ENCODE measurements around the gene KRR1. TPM values are rescaled to one million over a fixed set of nuclear protein-coding genes. Genes with fewer than 3 reads are reported as not detected.

KRR1 gene
- 103 and 161 TPM in 2 replicates for total RNA-seq (2016; rRNA removed; fragmentation: Illumina TruSeq; extraction: Trizol)
- total RNA-seq (2016; cell fraction: cytosol; rRNA removed; fragmentation: Illumina TruSeq; extraction: Trizol; ENCODE audit: low read depth) = 8.5 and 10.4 TPM in 2 replicates
- total RNA-seq (2016; cell fraction: insoluble cytoplasmic fraction; rRNA removed; fragmentation: Illumina TruSeq; extraction: Trizol) = 98.7 and 161 TPM in 2 replicates
- 15.5 and 22.5 TPM in 2 replicates for total RNA-seq (2016; cell fraction: membrane; rRNA removed; fragmentation: Illumina TruSeq; extraction: Trizol)
- total RNA-seq (2016; cell fraction: nucleus; rRNA removed; fragmentation: Illumina TruSeq; extraction: Trizol) = 70.4 and 75.4 TPM in 2 replicates
- polyA plus RNA-seq (2011; rRNA removed) = 12.4 and 19.3 TPM in 2 replicates
- polyA plus RNA-seq (2011; cell fraction: cytosol; rRNA removed) = 6.2 and 9.4 TPM in 2 replicates
- 12.0 and 14.6 TPM in 2 replicates for polyA plus RNA-seq (2011; cell fraction: nucleus; rRNA removed)
- polyA plus RNA-seq (2012) = 27.2 and 40.7 TPM in 2 replicates
- 2.2 and 3.6 TPM in 2 replicates for polyA plus RNA-seq (2016; cell fraction: cytosol; fragmentation: Illumina TruSeq; extraction: Trizol; ENCODE audit: low read depth)
- 112 and 126 TPM in 2 replicates for polyA plus RNA-seq (2016; cell fraction: insoluble cytoplasmic fraction; fragmentation: Illumina TruSeq; extraction: Trizol; ENCODE audit: low read depth)
- 5.4 and 6.5 TPM in 2 replicates for polyA plus RNA-seq (2016; cell fraction: membrane; fragmentation: Illumina TruSeq; extraction: Trizol; ENCODE audit: low read depth)
- polyA plus RNA-seq (2016; cell fraction: nucleus; fragmentation: Illumina TruSeq; extraction: Trizol; ENCODE audit: insufficient read depth, low read depth) = 71.8 and 72.7 TPM in 2 replicates
- 5.2 and 9.7 TPM in 2 replicates for polyA minus RNA-seq (2011; rRNA and poly(A)+ RNA removed; ENCODE audit: low replicate concordance)
- polyA minus RNA-seq (2011; cell fraction: cytosol; rRNA and poly(A)+ RNA removed) = 12.0 and 21.5 TPM in 2 replicates
- polyA minus RNA-seq (2011; cell fraction: nucleus; rRNA and poly(A)+ RNA removed) = 83.9 and 96.6 TPM in 2 replicates
- Bru-seq, nascent RNA = percentile 94 among the genes with signal in this experiment
- BruChase-seq, experiment 1, labeled RNA remaining after a 6-hour chase = percentile 95 among the genes with signal in this experiment
- BruChase-seq, experiment 2, labeled RNA remaining after a 2-hour chase = percentile 94 among the genes with signal in this experiment
- long read RNA-seq, experiment 1, full-length matches to known transcripts = 19 of 40 reads
- long read RNA-seq, experiment 1, partial matches to known transcripts = 18 of 40 reads
- long read RNA-seq, experiment 1, other reads (novel, unspliced or antisense) = 3 of 40 reads
- long read RNA-seq, experiment 2, full-length matches to known transcripts = 18 of 62 reads
- long read RNA-seq, experiment 2, partial matches to known transcripts = 4 of 62 reads
- long read RNA-seq, experiment 2, other reads (novel, unspliced or antisense) = 40 of 62 reads

DNA sequence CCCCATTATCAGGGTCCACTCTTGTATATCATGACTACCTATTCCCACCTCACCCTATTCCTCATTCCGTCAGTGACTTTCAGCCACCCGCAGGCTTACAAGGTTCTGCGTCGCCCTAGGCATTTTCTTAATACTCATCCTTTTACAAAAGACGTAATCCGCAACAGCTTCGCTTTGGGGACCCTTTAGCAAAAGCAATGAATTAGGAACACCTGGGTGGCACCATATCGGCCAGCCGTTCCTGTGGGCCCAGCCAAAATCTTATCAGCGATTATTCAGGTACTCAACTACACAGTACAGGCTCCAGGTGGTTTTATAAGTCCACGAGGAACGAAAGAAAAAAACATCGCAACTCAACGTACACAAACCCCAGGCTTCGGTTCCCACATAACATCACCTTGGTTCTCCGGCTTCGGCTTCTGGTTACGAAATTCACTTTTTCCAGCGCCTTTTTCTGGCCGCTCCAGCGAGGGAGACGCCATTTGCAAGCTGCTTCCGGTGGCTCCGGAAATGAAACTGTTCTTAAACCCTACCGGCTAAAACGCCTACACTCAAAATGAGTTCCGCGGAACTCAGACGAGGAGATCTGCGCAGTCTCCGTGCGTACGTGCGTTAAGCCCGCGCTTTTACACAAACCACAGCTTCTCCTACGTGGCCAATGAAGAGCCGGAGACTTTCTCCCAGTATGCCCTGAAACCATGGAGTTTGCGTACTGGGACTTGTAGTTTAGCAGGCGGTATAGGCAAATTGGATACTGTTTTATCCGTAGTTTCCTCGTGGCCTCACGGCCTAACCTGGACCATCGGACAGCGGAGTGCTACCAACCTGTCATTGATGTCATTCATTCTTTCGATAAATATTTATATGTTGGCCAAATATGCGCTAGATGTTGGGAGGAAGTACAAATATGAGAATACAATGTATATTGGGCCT is at the start of gene KRR1:
Gene KRR1 (minus strand): TSS at position 494 of the 933 bp plus-strand sequence. CDS start 12 bp downstream, at position 482.
- Histone ChIP-seq H3K79me2 (ENCODE audit: insufficient read depth, low read length) (peaks cover 42% of the 10 kb centered on the region), H4K20me1 (ENCODE audit: insufficient read depth, low read length) (no peaks in the 10 kb centered on the region), H3K4me2 (ENCODE audit: low read depth, low read length) (peak within 1 kb of the TSS; percentile 79), H3K27ac (ENCODE audit: extremely low read length, insufficient read depth, low read length) (peak within 1 kb of the TSS; percentile 68), H3K27me3 (ENCODE audit: control insufficient read depth in 1 of 2, insufficient read depth in 2 of 2, low read length in 2 of 2) (no peaks in the 10 kb centered on the region; a peak in 2 of 5 replicates), H3K9ac (ENCODE audit: insufficient read depth, low read depth, low read length) (peak within 1 kb of the TSS; percentile 84), H2AFZ (ENCODE audit: low read length) (peak within 1 kb of the TSS; percentile 98), H3K9me3 (ENCODE audit: low read length) (no peaks in the 10 kb centered on the region), H3K36me3 (replicated peaks in 1 of 2; ENCODE audit: control insufficient read depth in 1 of 2, insufficient read depth in 2 of 2, low read length in 2 of 2) (no peaks in the 10 kb centered on the region; a peak in 3 of 5 replicates), H3K4me1 (ENCODE audit: insufficient read depth, low read length) (peaks cover 36% of the 10 kb centered on the region), H3K4me3 (replicated peaks in 1 of 3; ENCODE audit: insufficient read depth in 1 of 3, low read depth in 2 of 3, low read length in 3 of 3) (peak within 1 kb of the TSS; percentile 80 to 89 (median 88))
- POLR2A ChIA-PET = interaction anchor here (0.8 to 1.8 kb wide), 7 partner anchors 16 to 836 kb away, joined by 3 to 11 read pairs (median 3); partner anchors contain the start of gene BBS10
- intact Hi-C loops (cut with micrococcal nuclease; ENCODE audit: unreplicated experiment) (loop anchor here (1.0 kb wide), 1 partner anchor 520 kb away; the partner anchor contains the start of gene PHLDA1), in situ Hi-C loops (cut with HindIII; ENCODE audit: extremely low pct_ligation_motif_present, low pct_unique_long_range_greater_than_20kb) (loop anchor here (5.0 to 10.0 kb wide), 2 partner anchors 521 to 833 kb away; partner anchors contain the start of genes BBS10 and PHLDA1)
- WGBS (ENCODE audit: low lambda C conversion rate) = 5% methylated on average over 46 of the region's 47 CpGs
- no TSS peak for BruUV-seq (replicated peaks)
- FAIRE-seq = peak; percentile 97
- CTCF ChIA-PET (ENCODE audit: low intra/inter-chr PET ratio, low total read pairs) = no interaction called here
- ATAC-seq = peak; percentile 100
- DNase-seq (ENCODE audit: low spot score) = peak; percentile 98
- TF ChIP-seq, protein P1, sequence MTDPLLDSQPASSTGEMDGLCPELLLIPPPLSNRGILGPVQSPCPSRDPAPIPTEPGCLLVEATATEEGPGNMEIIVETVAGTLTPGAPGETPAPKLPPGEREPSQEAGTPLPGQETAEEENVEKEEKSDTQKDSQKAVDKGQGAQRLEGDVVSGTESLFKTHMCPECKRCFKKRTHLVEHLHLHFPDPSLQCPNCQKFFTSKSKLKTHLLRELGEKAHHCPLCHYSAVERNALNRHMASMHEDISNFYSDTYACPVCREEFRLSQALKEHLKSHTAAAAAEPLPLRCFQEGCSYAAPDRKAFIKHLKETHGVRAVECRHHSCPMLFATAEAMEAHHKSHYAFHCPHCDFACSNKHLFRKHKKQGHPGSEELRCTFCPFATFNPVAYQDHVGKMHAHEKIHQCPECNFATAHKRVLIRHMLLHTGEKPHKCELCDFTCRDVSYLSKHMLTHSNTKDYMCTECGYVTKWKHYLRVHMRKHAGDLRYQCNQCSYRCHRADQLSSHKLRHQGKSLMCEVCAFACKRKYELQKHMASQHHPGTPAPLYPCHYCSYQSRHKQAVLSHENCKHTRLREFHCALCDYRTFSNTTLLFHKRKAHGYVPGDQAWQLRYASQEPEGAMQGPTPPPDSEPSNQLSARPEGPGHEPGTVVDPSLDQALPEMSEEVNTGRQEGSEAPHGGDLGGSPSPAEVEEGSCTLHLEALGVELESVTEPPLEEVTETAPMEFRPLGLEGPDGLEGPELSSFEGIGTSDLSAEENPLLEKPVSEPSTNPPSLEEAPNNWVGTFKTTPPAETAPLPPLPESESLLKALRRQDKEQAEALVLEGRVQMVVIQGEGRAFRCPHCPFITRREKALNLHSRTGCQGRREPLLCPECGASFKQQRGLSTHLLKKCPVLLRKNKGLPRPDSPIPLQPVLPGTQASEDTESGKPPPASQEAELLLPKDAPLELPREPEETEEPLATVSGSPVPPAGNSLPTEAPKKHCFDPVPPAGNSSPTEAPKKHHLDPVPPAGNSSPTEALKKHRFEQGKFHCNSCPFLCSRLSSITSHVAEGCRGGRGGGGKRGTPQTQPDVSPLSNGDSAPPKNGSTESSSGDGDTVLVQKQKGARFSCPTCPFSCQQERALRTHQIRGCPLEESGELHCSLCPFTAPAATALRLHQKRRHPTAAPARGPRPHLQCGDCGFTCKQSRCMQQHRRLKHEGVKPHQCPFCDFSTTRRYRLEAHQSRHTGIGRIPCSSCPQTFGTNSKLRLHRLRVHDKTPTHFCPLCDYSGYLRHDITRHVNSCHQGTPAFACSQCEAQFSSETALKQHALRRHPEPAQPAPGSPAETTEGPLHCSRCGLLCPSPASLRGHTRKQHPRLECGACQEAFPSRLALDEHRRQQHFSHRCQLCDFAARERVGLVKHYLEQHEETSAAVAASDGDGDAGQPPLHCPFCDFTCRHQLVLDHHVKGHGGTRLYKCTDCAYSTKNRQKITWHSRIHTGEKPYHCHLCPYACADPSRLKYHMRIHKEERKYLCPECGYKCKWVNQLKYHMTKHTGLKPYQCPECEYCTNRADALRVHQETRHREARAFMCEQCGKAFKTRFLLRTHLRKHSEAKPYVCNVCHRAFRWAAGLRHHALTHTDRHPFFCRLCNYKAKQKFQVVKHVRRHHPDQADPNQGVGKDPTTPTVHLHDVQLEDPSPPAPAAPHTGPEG (CRISPR knock-in tag; IDR thresholded peaks at IDR 0.05) = 0 out of 2 replicates have a peak, but pooled peaks have one; percentile 49
- TF ChIP-seq HNRNPLL (IDR thresholded peaks at IDR 0.05; ENCODE audit: low read depth, low read length, poor library complexity, severe bottlenecking) = peak; percentile 98
- TF ChIP-seq, protein P2, sequence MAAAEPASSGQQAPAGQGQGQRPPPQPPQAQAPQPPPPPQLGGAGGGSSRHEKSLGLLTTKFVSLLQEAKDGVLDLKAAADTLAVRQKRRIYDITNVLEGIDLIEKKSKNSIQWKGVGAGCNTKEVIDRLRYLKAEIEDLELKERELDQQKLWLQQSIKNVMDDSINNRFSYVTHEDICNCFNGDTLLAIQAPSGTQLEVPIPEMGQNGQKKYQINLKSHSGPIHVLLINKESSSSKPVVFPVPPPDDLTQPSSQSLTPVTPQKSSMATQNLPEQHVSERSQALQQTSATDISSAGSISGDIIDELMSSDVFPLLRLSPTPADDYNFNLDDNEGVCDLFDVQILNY (CRISPR knock-in tag; conservative IDR thresholded peaks at IDR 0.05) = 0 out of 2 replicates have a peak, but pooled peaks have one; percentile 33
- TF ChIP-seq ZNF124 (CRISPR knock-in tag; IDR thresholded peaks at IDR 0.05) = peak; percentile 71
- no peak for TF ChIP-seq ZNF468 (CRISPR knock-in tag; IDR thresholded peaks at IDR 0.05)
- peak; percentile 98 for TF ChIP-seq POGZ (CRISPR knock-in tag; IDR thresholded peaks at IDR 0.05)
- no peak for TF ChIP-seq HMGA1 (CRISPR knock-in tag; conservative IDR thresholded peaks at IDR 0.05)
- TF ChIP-seq, protein P3, sequence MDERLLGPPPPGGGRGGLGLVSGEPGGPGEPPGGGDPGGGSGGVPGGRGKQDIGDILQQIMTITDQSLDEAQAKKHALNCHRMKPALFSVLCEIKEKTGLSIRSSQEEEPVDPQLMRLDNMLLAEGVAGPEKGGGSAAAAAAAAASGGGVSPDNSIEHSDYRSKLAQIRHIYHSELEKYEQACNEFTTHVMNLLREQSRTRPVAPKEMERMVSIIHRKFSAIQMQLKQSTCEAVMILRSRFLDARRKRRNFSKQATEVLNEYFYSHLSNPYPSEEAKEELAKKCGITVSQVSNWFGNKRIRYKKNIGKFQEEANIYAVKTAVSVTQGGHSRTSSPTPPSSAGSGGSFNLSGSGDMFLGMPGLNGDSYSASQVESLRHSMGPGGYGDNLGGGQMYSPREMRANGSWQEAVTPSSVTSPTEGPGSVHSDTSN (CRISPR knock-in tag; IDR thresholded peaks at IDR 0.05) = no peak
